ENCODE data around the gene PASK. TPM values are rescaled to one million over a fixed set of nuclear protein-coding genes. Genes with fewer than 3 reads are reported as not detected.
"Not testable (repeated sequence)": the region's sequence is repeated elsewhere in the genome, so short reads cannot be mapped to it uniquely, and the experiment has no call there.

Gene PASK
- total RNA-seq, 2 donors from 2014 or later = 69.5 to 78.9 TPM

- ATAC-seq (no peak), DNase-seq (ENCODE audit: low spot score) (no peak)
- no peaks in the 10 kb centered on the region for H3K36me3 Mint-ChIP-seq
- no peaks in the 10 kb centered on the region for H3K9me3 Mint-ChIP-seq
- peak overlapping the region; percentile 36 for H3K4me3 Mint-ChIP-seq
- H3K27ac Mint-ChIP-seq = peak overlapping the region; percentile 31 to 50
- peaks cover 8 to 23% of the 10 kb centered on the region in 2 donors for H3K4me1 Mint-ChIP-seq (ENCODE audit: low read depth in 2 of 2)
- H3K27me3 Mint-ChIP-seq = no peaks in the 10 kb centered on the region
These were observed 40.7 kb downstream of the PASK start for GRCh38 chr2:241108271-241109209.

- peaks cover 18 to 23% of the 10 kb centered on the region in 2 donors for H3K4me1 Mint-ChIP-seq (ENCODE audit: low read depth in 2 of 2)
- DNase-seq (ENCODE audit: low spot score) = no peak
- H3K9me3 Mint-ChIP-seq = no peaks in the 10 kb centered on the region
- H3K27ac Mint-ChIP-seq = no peak overlapping the region
- H3K27me3 Mint-ChIP-seq = no peaks in the 10 kb centered on the region
- no peaks in the 10 kb centered on the region for H3K36me3 Mint-ChIP-seq
- no peak overlapping the region for H3K4me3 Mint-ChIP-seq
- ATAC-seq = no peak
These were observed 42.1 kb downstream of the PASK start for GRCh38 chr2:241107031-241107783.

GRCh38 chr2:241105641-241106040 lies 43.6 kb downstream of the PASK start:
- ATAC-seq = no peak
- Mint-ChIP-seq H3K27me3 (no peaks in the 10 kb centered on the region), H3K27ac (no peak overlapping the region), H3K36me3 (no peaks in the 10 kb centered on the region), H3K9me3 (no peaks in the 10 kb centered on the region), H3K4me3 (no peak overlapping the region), H3K4me1 (ENCODE audit: low read depth in 2 of 2) (peaks cover 24 to 25% of the 10 kb centered on the region in 2 donors)
- DNase-seq (ENCODE audit: low spot score) = no peak

- ATAC-seq; H3K27ac Mint-ChIP-seq; H3K9me3 Mint-ChIP-seq; H3K4me3 Mint-ChIP-seq; H3K36me3 Mint-ChIP-seq; DNase-seq (ENCODE audit: low spot score); H3K27me3 Mint-ChIP-seq: not testable (repeated sequence)
- peaks cover 25 to 27% of the 10 kb centered on the region in 2 donors for H3K4me1 Mint-ChIP-seq (ENCODE audit: low read depth in 2 of 2)
These were observed 44.7 kb downstream of the PASK start for GRCh38 chr2:241104611-241105010.

GRCh38 chr2:241103176-241103595 lies 46.1 kb downstream of the PASK start:
- Mint-ChIP-seq H3K27ac (peak overlapping the region; percentile 95), H3K36me3 (peaks cover 7% of the 10 kb centered on the region), H3K27me3 (no peaks in the 10 kb centered on the region), H3K9me3 (no peaks in the 10 kb centered on the region), H3K4me1 (ENCODE audit: low read depth in 2 of 2) (peaks cover 26 to 27% of the 10 kb centered on the region in 2 donors), H3K4me3 (peak overlapping the region; percentile 97)
- DNase-seq (ENCODE audit: low spot score) (no peak), ATAC-seq (no peak)

GRCh38 chr2:241102239-241102803 lies 47.0 kb downstream of the PASK start, which contains the start of gene MTERF4:
Gene MTERF4, minus strand, starts transcription at chr2:241102287. Its CDS starts 14 bp downstream, at chr2:241102273.
- Mint-ChIP-seq H3K4me1 (ENCODE audit: low read depth in 2 of 2) (peaks cover 23 to 32% of the 10 kb centered on the region in 2 donors), H3K4me3 (peak within 1 kb of the TSS; percentile 97), H3K27ac (peak within 1 kb of the TSS; percentile 95), H3K36me3 (peaks cover 12% of the 10 kb centered on the region), H3K9me3 (no peaks in the 10 kb centered on the region), H3K27me3 (no peaks in the 10 kb centered on the region)
- peak; percentile 92 for DNase-seq (ENCODE audit: low spot score)
- ATAC-seq = peak; percentile 99

GRCh38 chr2:241099246-241099645 lies 50.0 kb downstream of the PASK start:
- no peaks in the 10 kb centered on the region for H3K9me3 Mint-ChIP-seq
- peak overlapping the region; percentile 5 to 48 for H3K27ac Mint-ChIP-seq
- ATAC-seq = no peak
- H3K4me3 Mint-ChIP-seq = no peak overlapping the region
- H3K27me3 Mint-ChIP-seq = no peaks in the 10 kb centered on the region
- peaks cover 28 to 50% of the 10 kb centered on the region in 2 donors for H3K4me1 Mint-ChIP-seq (ENCODE audit: low read depth in 2 of 2)
- H3K36me3 Mint-ChIP-seq = peaks cover 22% of the 10 kb centered on the region
- no peak for DNase-seq (ENCODE audit: low spot score)

GRCh38 chr2:241096979-241097378 lies 52.3 kb downstream of the PASK start:
- Mint-ChIP-seq H3K4me1 (ENCODE audit: low read depth in 2 of 2) (peaks cover 22 to 39% of the 10 kb centered on the region in 2 donors), H3K27ac (peak overlapping the region; percentile 30 to 48), H3K36me3 (peaks cover 22% of the 10 kb centered on the region), H3K27me3 (no peaks in the 10 kb centered on the region), H3K4me3 (no peak overlapping the region), H3K9me3 (no peaks in the 10 kb centered on the region)
- no peak for DNase-seq (ENCODE audit: low spot score)
- no peak for ATAC-seq

- ATAC-seq (no peak), DNase-seq (ENCODE audit: low spot score) (no peak)
- Mint-ChIP-seq H3K9me3 (no peaks in the 10 kb centered on the region), H3K4me3 (no peak overlapping the region), H3K27me3 (no peaks in the 10 kb centered on the region), H3K36me3 (peaks cover 22% of the 10 kb centered on the region), H3K4me1 (ENCODE audit: low read depth in 2 of 2) (peaks cover 22 to 33% of the 10 kb centered on the region in 2 donors), H3K27ac (peak overlapping the region; percentile 1 to 55)
These were observed 53.5 kb downstream of the PASK start for GRCh38 chr2:241095594-241096290.

- peak overlapping the region in 1 of 2 donors; percentile 55 for H3K27ac Mint-ChIP-seq
- H3K27me3 Mint-ChIP-seq = no peaks in the 10 kb centered on the region
- DNase-seq (ENCODE audit: low spot score) (no peak), ATAC-seq (no peak)
- H3K4me1 Mint-ChIP-seq (ENCODE audit: low read depth in 2 of 2) = peaks cover 20 to 33% of the 10 kb centered on the region in 2 donors
- H3K36me3 Mint-ChIP-seq = peaks cover 22% of the 10 kb centered on the region
- H3K9me3 Mint-ChIP-seq = no peaks in the 10 kb centered on the region
- no peak overlapping the region for H3K4me3 Mint-ChIP-seq
These were observed 54.3 kb downstream of the PASK start for GRCh38 chr2:241094924-241095420.

GRCh38 chr2:241094172-241094571 lies 55.1 kb downstream of the PASK start:
- Mint-ChIP-seq H3K4me1 (ENCODE audit: low read depth in 2 of 2) (peaks cover 12 to 29% of the 10 kb centered on the region in 2 donors), H3K27me3 (no peaks in the 10 kb centered on the region), H3K4me3 (no peak overlapping the region), H3K36me3 (peaks cover 22% of the 10 kb centered on the region), H3K27ac (no peak overlapping the region), H3K9me3 (no peaks in the 10 kb centered on the region)
- no peak for DNase-seq (ENCODE audit: low spot score)
- no peak for ATAC-seq

GRCh38 chr2:241093133-241093781 lies 56.0 kb downstream of the PASK start:
- peaks cover 16% of the 10 kb centered on the region for H3K36me3 Mint-ChIP-seq
- not testable (repeated sequence) for H3K27ac Mint-ChIP-seq; H3K9me3 Mint-ChIP-seq; H3K4me3 Mint-ChIP-seq; ATAC-seq; H3K27me3 Mint-ChIP-seq; DNase-seq (ENCODE audit: low spot score)
- peaks cover 8 to 23% of the 10 kb centered on the region in 2 donors for H3K4me1 Mint-ChIP-seq (ENCODE audit: low read depth in 2 of 2)

Data from natural killer cell treated with Interleukin-12 subunit alpha and Interleukin-12 subunit beta and Interleukin-15 and Interleukin-18, amount 100 ng/mL, for 72 hours (primary cell).